G401.6 (cell line): ENCODE measurements around the gene UTP20.
"Not testable (repeated sequence)": the region's sequence is repeated elsewhere in the genome, so short reads cannot be mapped to it uniquely, and the experiment has no call there.

Experiments used
- FAIRE-seq: peaks from 2 replicates; lab custom pipeline; 2012; peaks lifted over from hg19 to GRCh38; lab: Jason Lieb, UNC

UTP20 gene

GRCh38 chr12:101327546-101327945 lies 47.6 kb downstream of the UTP20 start:
- FAIRE-seq, result no peak

- FAIRE-seq, result no peak
Observed at GRCh38 chr12:101328917-101329316, 49.0 kb downstream of the UTP20 start.

- FAIRE-seq, result no peak
Observed at GRCh38 chr12:101330631-101331030, 50.7 kb downstream of the UTP20 start.

- FAIRE-seq, result no peak
Observed at GRCh38 chr12:101336437-101336836, 56.5 kb downstream of the UTP20 start.

GRCh38 chr12:101338087-101338486 lies 58.2 kb downstream of the UTP20 start:
- no peak for FAIRE-seq

GRCh38 chr12:101343893-101344292 lies 64.0 kb downstream of the UTP20 start:
- FAIRE-seq, result no peak

- no peak for FAIRE-seq
Observed at GRCh38 chr12:101351682-101352081, 71.8 kb downstream of the UTP20 start.

GRCh38 chr12:101356794-101357193 lies 76.9 kb downstream of the UTP20 start:
- FAIRE-seq, result no peak

- no peak for FAIRE-seq
Observed at GRCh38 chr12:101361455-101361854, 81.5 kb downstream of the UTP20 start.

- no peak for FAIRE-seq
Observed at GRCh38 chr12:101368016-101368415, 88.1 kb downstream of the UTP20 start.

- no peak for FAIRE-seq
Observed at GRCh38 chr12:101372431-101372830, 92.5 kb downstream of the UTP20 start.

- FAIRE-seq, result no peak
Observed at GRCh38 chr12:101375573-101375972, 95.7 kb downstream of the UTP20 start.

GRCh38 chr12:101379149-101379548 lies 99.2 kb downstream of the UTP20 start:
- no peak for FAIRE-seq

GRCh38 chr12:101391181-101391580 lies 111.3 kb downstream of the UTP20 start:
- not testable (repeated sequence) for FAIRE-seq

GRCh38 chr12:101407049-101407435 lies 127.1 kb downstream of the UTP20 start:
- FAIRE-seq, result no peak

GRCh38 chr12:101407436-101408345 lies 127.8 kb downstream of the UTP20 start, which contains the start of gene ARL1:
ARL1 (minus strand) TSS chr12:101407772; CDS start chr12:101407645, 127 bp downstream.
- FAIRE-seq, result peak; percentile 6

- not testable (repeated sequence) for FAIRE-seq
Observed at GRCh38 chr12:101410169-101410568, 130.3 kb downstream of the UTP20 start.

- FAIRE-seq, result peak; percentile 96
Observed at GRCh38 chr12:101414533-101415119, 134.7 kb downstream of the UTP20 start.

- FAIRE-seq, result no peak
Observed at GRCh38 chr12:101415228-101415627, 135.3 kb downstream of the UTP20 start.

GRCh38 chr12:101422066-101422465 lies 142.2 kb downstream of the UTP20 start:
- FAIRE-seq, result not testable (repeated sequence)

- FAIRE-seq, result no peak
Observed at GRCh38 chr12:101424620-101425019, 144.7 kb downstream of the UTP20 start.

- FAIRE-seq, result no peak
Observed at GRCh38 chr12:101430456-101430855, 150.6 kb downstream of the UTP20 start.

- no peak for FAIRE-seq
Observed at GRCh38 chr12:101436136-101436535, 156.2 kb downstream of the UTP20 start.
